ENCODE results near the gene SLC35D2.

GRCh38 chr9:96394832-96395496 lies 11.5 kb upstream of the SLC35D2 start:
- TF ChIP-seq CTCF (tag by site-specific recombination; IDR thresholded peaks at IDR 0.05) (no peak), ZNF792 (tag by site-specific recombination; IDR thresholded peaks at IDR 0.05) (no peak), ZBTB7A (tag by site-specific recombination; IDR thresholded peaks at IDR 0.05; ENCODE audit: low read depth) (no peak)

Data from HEK293 (cell line).